Measurements from ENCODE around the gene CDC42BPA. TPM values are rescaled to one million over a fixed set of nuclear protein-coding genes. Genes with fewer than 3 reads are reported as not detected.

The CDC42BPA gene
- polyA plus RNA-seq, 1 of the 3 experiments (the other 2 are of a cell fraction), result 6.8 TPM

- Histone ChIP-seq H3K36me3 (replicated peaks in 1 of 2; ENCODE audit: control insufficient read depth in 1 of 2, insufficient read depth in 2 of 2, low read length in 1 of 2) (peaks cover 19 to 26% of the 10 kb centered on the region in 2 experiments), H3K4me1 (ENCODE audit: control insufficient read depth in 1 of 2, insufficient read depth in 2 of 2, low read depth in 1 of 2, low read length in 1 of 2) (no peaks in the 10 kb centered on the region), H3K27ac (ENCODE audit: low read depth in 2 of 2, low read length in 1 of 2) (no peak overlapping the region), H3K4me2 (no peak overlapping the region), H3K9me2 (no peaks in the 10 kb centered on the region), H3K27me3 (ENCODE audit: insufficient read depth) (no peaks in the 10 kb centered on the region), H2AFZ (ENCODE audit: low read depth) (no peak overlapping the region), H3K79me2 (ENCODE audit: insufficient read depth) (no peaks in the 10 kb centered on the region), H3K4me3 (ENCODE audit: low read depth in 2 of 2, low read length in 1 of 2) (no peak overlapping the region), H3F3A (replicated peaks; ENCODE audit: insufficient read depth) (no peaks in the 10 kb centered on the region), H3K9me3 (no peaks in the 10 kb centered on the region), H3K9ac (no peak overlapping the region), H4K20me1 (ENCODE audit: insufficient read depth) (no peaks in the 10 kb centered on the region)
- ChIA-PET POLR2A (no interaction called here), CTCF (interaction anchor here (1.0 kb wide), 1 partner anchor 19 kb away, joined by 3 read pairs; no protein-coding TSS in a partner anchor)
- no peak for DNase-seq
- TF ChIP-seq TCF12 (IDR thresholded peaks at IDR 0.05) (no peak), EP300 (IDR thresholded peaks at IDR 0.05; ENCODE audit: borderline replicate concordance in 1 of 2, low read depth in 1 of 2, low read length in 1 of 2) (no peak), SMC3 (IDR thresholded peaks at IDR 0.05; ENCODE audit: low read depth, low read length) (no peak), USF1 (IDR thresholded peaks at IDR 0.05; ENCODE audit: borderline replicate concordance, low read depth) (no peak), ELF1 (IDR thresholded peaks at IDR 0.05) (no peak), TAF1 (IDR thresholded peaks at IDR 0.05; ENCODE audit: borderline replicate concordance, low read depth, low read length) (no peak), PBX3 (IDR thresholded peaks at IDR 0.05) (no peak)
- WGBS (ENCODE audit: low lambda C conversion rate), result 75% methylated on average over 1 of the region's 1 CpG
Observed at GRCh38 chr1:227124473-227124872, 193.8 kb downstream of the CDC42BPA start.

- Histone ChIP-seq H3K9me2 (no peaks in the 10 kb centered on the region), H2AFZ (ENCODE audit: low read depth) (no peak overlapping the region), H4K20me1 (ENCODE audit: insufficient read depth) (no peaks in the 10 kb centered on the region), H3K9me3 (no peaks in the 10 kb centered on the region), H3K27me3 (ENCODE audit: insufficient read depth) (no peaks in the 10 kb centered on the region), H3K36me3 (replicated peaks in 1 of 2; ENCODE audit: control insufficient read depth in 1 of 2, insufficient read depth in 2 of 2, low read length in 1 of 2) (peaks cover 19 to 28% of the 10 kb centered on the region in 2 experiments), H3K9ac (no peak overlapping the region), H3K27ac (ENCODE audit: low read depth in 2 of 2, low read length in 1 of 2) (no peak overlapping the region), H3K79me2 (ENCODE audit: insufficient read depth) (no peaks in the 10 kb centered on the region), H3F3A (replicated peaks; ENCODE audit: insufficient read depth) (no peaks in the 10 kb centered on the region), H3K4me3 (ENCODE audit: low read depth in 2 of 2, low read length in 1 of 2) (no peak overlapping the region), H3K4me1 (ENCODE audit: control insufficient read depth in 1 of 2, insufficient read depth in 2 of 2, low read depth in 1 of 2, low read length in 1 of 2) (no peaks in the 10 kb centered on the region), H3K4me2 (no peak overlapping the region)
- no peak for DNase-seq
- POLR2A ChIA-PET, result interaction anchor here (0.6 kb wide), 1 partner anchor 50 kb away, joined by 5 read pairs; no protein-coding TSS in a partner anchor
- CTCF ChIA-PET, result no interaction called here
- 85% methylated on average over 9 of the region's 9 CpGs for WGBS (ENCODE audit: low lambda C conversion rate)
- TF ChIP-seq USF1 (IDR thresholded peaks at IDR 0.05; ENCODE audit: borderline replicate concordance, low read depth) (no peak), ELF1 (IDR thresholded peaks at IDR 0.05) (no peak), YY1 (IDR thresholded peaks at IDR 0.05; ENCODE audit: low read depth) (no peak), JUND (IDR thresholded peaks at IDR 0.05) (no peak), TCF12 (IDR thresholded peaks at IDR 0.05) (no peak), TAF1 (IDR thresholded peaks at IDR 0.05; ENCODE audit: borderline replicate concordance, low read depth, low read length) (no peak), MEF2A (IDR thresholded peaks at IDR 0.05; ENCODE audit: borderline replicate concordance, low read depth) (no peak), RFX5 (IDR thresholded peaks at IDR 0.05; ENCODE audit: low read length) (no peak), TEAD4 (IDR thresholded peaks at IDR 0.05; ENCODE audit: borderline replicate concordance, insufficient read depth) (no peak)
Observed at GRCh38 chr1:227120826-227121225, 197.5 kb downstream of the CDC42BPA start.
